Measurements from ENCODE around the gene MACROD2. TPM values are rescaled to one million over a fixed set of nuclear protein-coding genes. Genes with fewer than 3 reads are reported as not detected.
A peak's percentile ranks its signal among the peaks of the same experiment; 100 is the strongest.

Gene MACROD2
- polyA plus RNA-seq, 4 donors: 1.00 to 4.8 (median 1.4) TPM

DNA sequence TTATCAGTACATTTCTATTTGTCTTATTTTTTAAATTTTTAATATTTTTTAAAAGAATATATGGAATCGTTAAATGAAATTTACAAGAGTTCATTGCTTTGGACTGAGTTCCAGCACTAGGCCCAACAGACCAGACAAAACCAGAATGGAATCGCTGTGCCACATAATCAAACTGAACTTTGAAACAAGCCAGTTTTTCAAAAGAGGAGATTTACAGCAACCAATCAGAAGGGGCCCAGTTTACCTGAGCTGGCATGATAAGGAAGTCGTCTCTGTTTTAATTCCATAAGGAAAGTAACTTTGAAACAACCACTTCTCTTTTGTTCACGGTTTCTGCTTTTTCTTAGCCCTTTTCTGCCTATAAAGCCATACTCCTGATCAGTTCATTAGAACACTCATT, 635.7 kb downstream of the MACROD2 start:
- Histone ChIP-seq H3K36me3 (ENCODE audit: control insufficient read depth in 3 of 3, insufficient read depth in 2 of 3, low read depth in 1 of 3, low read length in 3 of 3) (no peaks in the 10 kb centered on the region), H3K27me3 (ENCODE audit: control insufficient read depth in 3 of 3, insufficient read depth in 3 of 3, low read length in 3 of 3) (no peaks in the 10 kb centered on the region), H3K9me3 (ENCODE audit: control insufficient read depth in 2 of 2, insufficient read depth in 1 of 2, low read depth in 1 of 2, low read length in 1 of 2) (peaks cover 0 to 2% of the 10 kb centered on the region in 2 donors), H3K4me3 (ENCODE audit: low read depth in 1 of 3, low read length in 3 of 3) (no peak overlapping the region), H3K4me1 (ENCODE audit: control insufficient read depth in 3 of 3, insufficient read depth in 2 of 3, low read depth in 1 of 3, low read length in 2 of 3) (peaks cover 0 to 7% (median 0%) of the 10 kb centered on the region in 3 donors), H3K27ac (ENCODE audit: low read depth in 1 of 3, low read length in 2 of 3) (peak overlapping the region in 1 of 3 donors; percentile 77)
- FAIRE-seq: no peak
- DNase-seq: peak; percentile 71 to 76
- 27 to 66% (median 39%) methylated on average over 4 of the region's 4 CpGs for WGBS, 3 donors

GRCh38 chr20:14632906-14633305, 637.6 kb downstream of the MACROD2 start:
- Histone ChIP-seq H3K9me3 (ENCODE audit: control insufficient read depth in 2 of 2, insufficient read depth in 1 of 2, low read depth in 1 of 2, low read length in 1 of 2) (peaks cover 0 to 2% of the 10 kb centered on the region in 2 donors), H3K27ac (ENCODE audit: low read depth in 1 of 3, low read length in 2 of 3) (no peak overlapping the region), H3K4me3 (ENCODE audit: low read depth in 1 of 3, low read length in 3 of 3) (no peak overlapping the region), H3K4me1 (ENCODE audit: control insufficient read depth in 3 of 3, insufficient read depth in 2 of 3, low read depth in 1 of 3, low read length in 2 of 3) (peaks cover 0 to 7% (median 0%) of the 10 kb centered on the region in 3 donors), H3K27me3 (ENCODE audit: control insufficient read depth in 3 of 3, insufficient read depth in 3 of 3, low read length in 3 of 3) (no peaks in the 10 kb centered on the region), H3K36me3 (ENCODE audit: control insufficient read depth in 3 of 3, insufficient read depth in 2 of 3, low read depth in 1 of 3, low read length in 3 of 3) (no peaks in the 10 kb centered on the region)
- DNase-seq: no peak
- no peak for FAIRE-seq
- WGBS, 3 donors: 83 to 88% (median 84%) methylated on average over 5 to 6 of the region's 6 CpGs

- Histone ChIP-seq H3K27ac (ENCODE audit: low read depth in 1 of 3, low read length in 2 of 3) (no peak overlapping the region), H3K36me3 (ENCODE audit: control insufficient read depth in 3 of 3, insufficient read depth in 2 of 3, low read depth in 1 of 3, low read length in 3 of 3) (no peaks in the 10 kb centered on the region), H3K4me3 (ENCODE audit: low read depth in 1 of 3, low read length in 3 of 3) (no peak overlapping the region), H3K9me3 (ENCODE audit: control insufficient read depth in 2 of 2, insufficient read depth in 1 of 2, low read depth in 1 of 2, low read length in 1 of 2) (peaks cover 0 to 2% of the 10 kb centered on the region in 2 donors), H3K27me3 (ENCODE audit: control insufficient read depth in 3 of 3, insufficient read depth in 3 of 3, low read length in 3 of 3) (no peaks in the 10 kb centered on the region), H3K4me1 (ENCODE audit: control insufficient read depth in 3 of 3, insufficient read depth in 2 of 3, low read depth in 1 of 3, low read length in 2 of 3) (peaks cover 0 to 7% (median 0%) of the 10 kb centered on the region in 3 donors)
- DNase-seq: no peak
- 69 to 88% (median 70%) methylated on average over 5 of the region's 5 CpGs for WGBS, 3 donors
- no peak for FAIRE-seq
These were observed 638.2 kb downstream of the MACROD2 start for GRCh38 chr20:14633507-14633906.

DNA sequence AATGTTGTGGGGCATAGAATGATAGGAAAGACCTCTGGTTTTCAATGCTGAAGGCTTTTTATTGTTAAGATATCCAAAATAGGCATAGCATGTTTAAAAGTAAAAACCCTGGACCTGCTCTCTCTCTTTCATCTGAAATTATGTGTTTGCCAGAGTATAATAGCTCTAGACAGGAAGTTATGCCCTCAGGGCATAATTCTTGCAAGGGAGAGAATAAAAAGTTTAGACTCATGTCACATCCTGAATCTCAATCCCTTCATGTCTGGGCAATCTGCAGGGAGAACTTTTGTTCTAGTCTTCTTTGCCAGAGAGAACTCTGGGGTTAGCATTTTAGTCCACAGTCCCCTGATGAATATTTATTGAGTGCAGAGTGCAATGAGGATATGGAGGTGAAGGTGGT, 639.3 kb downstream of the MACROD2 start:
- Histone ChIP-seq H3K4me3 (ENCODE audit: low read depth in 1 of 3, low read length in 3 of 3) (no peak overlapping the region), H3K9me3 (ENCODE audit: control insufficient read depth in 2 of 2, insufficient read depth in 1 of 2, low read depth in 1 of 2, low read length in 1 of 2) (peaks cover 0 to 2% of the 10 kb centered on the region in 2 donors), H3K27me3 (ENCODE audit: control insufficient read depth in 3 of 3, insufficient read depth in 3 of 3, low read length in 3 of 3) (no peaks in the 10 kb centered on the region), H3K4me1 (ENCODE audit: control insufficient read depth in 3 of 3, insufficient read depth in 2 of 3, low read depth in 1 of 3, low read length in 2 of 3) (peaks cover 0 to 7% (median 0%) of the 10 kb centered on the region in 3 donors), H3K27ac (ENCODE audit: low read depth in 1 of 3, low read length in 2 of 3) (no peak overlapping the region), H3K36me3 (ENCODE audit: control insufficient read depth in 3 of 3, insufficient read depth in 2 of 3, low read depth in 1 of 3, low read length in 3 of 3) (no peaks in the 10 kb centered on the region)
- no peak for FAIRE-seq
- peak; percentile 7 to 26 for DNase-seq

DNA sequence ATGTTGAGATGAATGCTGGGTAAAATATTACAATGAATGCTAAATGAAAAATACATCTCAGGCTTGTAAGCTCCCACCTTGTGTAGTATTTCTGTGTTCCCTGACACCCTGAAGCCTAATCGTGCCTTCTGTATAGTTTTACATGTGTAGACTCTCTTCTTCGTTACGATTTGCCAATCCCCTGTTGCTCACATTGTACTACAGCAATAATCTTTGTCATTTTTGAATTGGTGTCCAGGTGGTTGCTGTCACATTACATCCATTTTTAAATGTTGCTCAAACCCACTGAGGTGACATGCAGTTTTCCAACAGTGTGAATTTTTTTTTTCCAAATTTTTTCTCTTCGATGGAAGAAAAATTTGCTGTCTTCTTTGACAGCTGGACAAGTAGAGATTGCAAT, 642.1 kb downstream of the MACROD2 start:
- FAIRE-seq: no peak
- Histone ChIP-seq H3K27me3 (ENCODE audit: control insufficient read depth in 3 of 3, insufficient read depth in 3 of 3, low read length in 3 of 3) (no peaks in the 10 kb centered on the region), H3K4me1 (ENCODE audit: control insufficient read depth in 3 of 3, insufficient read depth in 2 of 3, low read depth in 1 of 3, low read length in 2 of 3) (peaks cover 0 to 4% (median 0%) of the 10 kb centered on the region in 3 donors), H3K4me3 (ENCODE audit: low read depth in 1 of 3, low read length in 3 of 3) (no peak overlapping the region), H3K27ac (ENCODE audit: low read depth in 1 of 3, low read length in 2 of 3) (no peak overlapping the region), H3K36me3 (ENCODE audit: control insufficient read depth in 3 of 3, insufficient read depth in 2 of 3, low read depth in 1 of 3, low read length in 3 of 3) (no peaks in the 10 kb centered on the region), H3K9me3 (ENCODE audit: control insufficient read depth in 2 of 2, insufficient read depth in 1 of 2, low read depth in 1 of 2, low read length in 1 of 2) (peaks cover 1 to 8% of the 10 kb centered on the region in 2 donors)
- 80 to 96% (median 89%) methylated on average over 4 of the region's 4 CpGs for WGBS, 3 donors
- DNase-seq: no peak

DNA sequence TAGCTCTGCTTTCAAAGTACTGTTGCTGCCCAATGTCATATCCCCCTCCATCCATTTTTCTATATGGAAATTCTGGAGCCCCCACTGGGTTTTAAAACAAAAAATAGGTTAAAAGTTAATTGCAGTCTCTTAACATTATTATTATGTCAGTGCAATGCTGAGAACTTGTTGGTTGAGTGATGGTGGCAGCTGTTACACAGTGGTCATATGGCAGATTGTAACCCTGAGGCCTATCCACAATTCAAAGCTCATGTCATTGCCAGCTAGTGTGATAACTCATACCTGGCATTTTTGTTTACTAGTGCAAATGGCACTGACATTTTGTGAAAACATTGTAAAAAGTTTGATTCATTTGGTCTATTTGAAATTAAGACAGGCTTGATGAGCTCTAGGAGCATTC, 647.8 kb downstream of the MACROD2 start:
- Histone ChIP-seq H3K4me3 (ENCODE audit: low read depth in 1 of 3, low read length in 3 of 3) (no peak overlapping the region), H3K36me3 (ENCODE audit: control insufficient read depth in 3 of 3, insufficient read depth in 2 of 3, low read depth in 1 of 3, low read length in 3 of 3) (no peaks in the 10 kb centered on the region), H3K27ac (ENCODE audit: low read depth in 1 of 3, low read length in 2 of 3) (no peak overlapping the region), H3K4me1 (ENCODE audit: control insufficient read depth in 3 of 3, insufficient read depth in 2 of 3, low read depth in 1 of 3, low read length in 2 of 3) (no peaks in the 10 kb centered on the region), H3K9me3 (ENCODE audit: control insufficient read depth in 2 of 2, insufficient read depth in 1 of 2, low read depth in 1 of 2, low read length in 1 of 2) (peaks cover 1 to 9% of the 10 kb centered on the region in 2 donors), H3K27me3 (ENCODE audit: control insufficient read depth in 3 of 3, insufficient read depth in 3 of 3, low read length in 3 of 3) (no peaks in the 10 kb centered on the region)
- FAIRE-seq (no peak), DNase-seq (no peak)

DNA sequence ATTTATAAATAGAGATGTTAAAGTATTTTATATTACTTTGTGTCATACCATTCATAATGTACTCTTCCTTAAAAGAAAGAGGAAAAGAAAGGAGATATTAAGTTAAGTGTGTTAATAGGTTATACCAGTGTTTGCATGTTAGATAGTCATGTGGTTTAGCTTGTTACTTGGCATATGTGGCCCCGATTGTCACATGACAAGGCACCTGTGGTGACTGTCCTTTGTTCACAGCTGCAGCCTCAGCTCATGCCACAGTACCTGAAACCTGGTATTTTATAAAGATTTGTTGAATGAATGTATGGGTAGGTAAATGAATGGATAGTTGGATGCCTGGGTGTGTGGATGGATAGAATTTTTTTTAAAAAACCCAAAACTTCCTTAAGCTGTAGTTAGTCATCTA, 648.2 kb downstream of the MACROD2 start:
- no peak for FAIRE-seq
- Histone ChIP-seq H3K27ac (ENCODE audit: low read depth in 1 of 3, low read length in 2 of 3) (no peak overlapping the region), H3K4me1 (ENCODE audit: control insufficient read depth in 3 of 3, insufficient read depth in 2 of 3, low read depth in 1 of 3, low read length in 2 of 3) (no peaks in the 10 kb centered on the region), H3K27me3 (ENCODE audit: control insufficient read depth in 3 of 3, insufficient read depth in 3 of 3, low read length in 3 of 3) (no peaks in the 10 kb centered on the region), H3K36me3 (ENCODE audit: control insufficient read depth in 3 of 3, insufficient read depth in 2 of 3, low read depth in 1 of 3, low read length in 3 of 3) (no peaks in the 10 kb centered on the region), H3K9me3 (ENCODE audit: control insufficient read depth in 2 of 2, insufficient read depth in 1 of 2, low read depth in 1 of 2, low read length in 1 of 2) (peaks cover 1 to 9% of the 10 kb centered on the region in 2 donors), H3K4me3 (ENCODE audit: low read depth in 1 of 3, low read length in 3 of 3) (no peak overlapping the region)
- WGBS, 3 donors: 85 to 93% (median 92%) methylated on average over 1 of the region's 1 CpG
- no peak for DNase-seq

- peaks cover 1 to 9% of the 10 kb centered on the region in 2 donors for H3K9me3 ChIP-seq (ENCODE audit: control insufficient read depth in 2 of 2, insufficient read depth in 1 of 2, low read depth in 1 of 2, low read length in 1 of 2)
- WGBS, 3 donors: 66 to 93% (median 87%) methylated on average over 2 of the region's 2 CpGs
- no peak for DNase-seq
- no peaks in the 10 kb centered on the region for H3K4me1 ChIP-seq (ENCODE audit: control insufficient read depth in 3 of 3, insufficient read depth in 2 of 3, low read depth in 1 of 3, low read length in 2 of 3)
- H3K27me3 ChIP-seq (ENCODE audit: control insufficient read depth in 3 of 3, insufficient read depth in 3 of 3, low read length in 3 of 3): no peaks in the 10 kb centered on the region
- no peaks in the 10 kb centered on the region for H3K36me3 ChIP-seq (ENCODE audit: control insufficient read depth in 3 of 3, insufficient read depth in 2 of 3, low read depth in 1 of 3, low read length in 3 of 3)
- H3K27ac ChIP-seq (ENCODE audit: low read depth in 1 of 3, low read length in 2 of 3): no peak overlapping the region
- H3K4me3 ChIP-seq (ENCODE audit: low read depth in 1 of 3, low read length in 3 of 3): no peak overlapping the region
- no peak for FAIRE-seq
These were observed 649.2 kb downstream of the MACROD2 start for GRCh38 chr20:14644306-14645097.

- Histone ChIP-seq H3K4me3 (ENCODE audit: low read depth in 1 of 3, low read length in 3 of 3) (no peak overlapping the region), H3K9me3 (ENCODE audit: control insufficient read depth in 2 of 2, insufficient read depth in 1 of 2, low read depth in 1 of 2, low read length in 1 of 2) (peaks cover 0 to 5% of the 10 kb centered on the region in 2 donors), H3K27ac (ENCODE audit: low read depth in 1 of 3, low read length in 2 of 3) (no peak overlapping the region), H3K4me1 (ENCODE audit: control insufficient read depth in 3 of 3, insufficient read depth in 2 of 3, low read depth in 1 of 3, low read length in 2 of 3) (no peaks in the 10 kb centered on the region), H3K27me3 (ENCODE audit: control insufficient read depth in 3 of 3, insufficient read depth in 3 of 3, low read length in 3 of 3) (no peaks in the 10 kb centered on the region), H3K36me3 (ENCODE audit: control insufficient read depth in 3 of 3, insufficient read depth in 2 of 3, low read depth in 1 of 3, low read length in 3 of 3) (no peaks in the 10 kb centered on the region)
- DNase-seq: no peak
- 56 to 76% (median 68%) methylated on average over 1 of the region's 1 CpG for WGBS, 3 donors
- no peak for FAIRE-seq
These were observed 651.7 kb downstream of the MACROD2 start for GRCh38 chr20:14647016-14647415.
